MM.1S (cell line): Measurements from ENCODE around the gene KCTD17.
A peak's percentile ranks its signal among the peaks of the same experiment; 100 is the strongest.

Experiments
- DNase-seq: peaks from one replicate; pipeline ENCODE4 v3.0.0-alpha.2; 2015
- H2AFZ ChIP-seq: fragments of 300-600 bp; sonication (generic); 2 replicates; pipeline ENCODE4 v1.6.0; 2016; ENCODE audit warnings: antibody characterized with exemption, low read length
- H3F3A ChIP-seq: fragments of 300-600 bp; sonication (generic); 2 replicates; pipeline ENCODE4 v1.6.1; 2016; ENCODE audit warnings: mild to moderate bottlenecking, antibody characterized with exemption, low read length, moderate library complexity, mixed read lengths; ENCODE audit not compliant: insufficient read depth
- H3K27ac ChIP-seq: fragments of 300-600 bp; sonication (generic); 2 replicates; pipeline ENCODE4 v1.5.1; 2016; ENCODE audit warnings: mild to moderate bottlenecking, low read length
- H3K27me3 ChIP-seq: fragments of 300-600 bp; sonication (generic); replicated peaks from 2 replicates; pipeline ENCODE4 v1.6.0; 2016; ENCODE audit warnings: low read length; ENCODE audit not compliant: insufficient read depth
- H3K36me3 ChIP-seq: fragments of 300-600 bp; sonication (generic); replicated peaks from 2 replicates; pipeline ENCODE4 v1.6.1; 2016; ENCODE audit warnings: mild to moderate bottlenecking, low read length, mixed read lengths; ENCODE audit not compliant: insufficient read depth
- H3K4me1 ChIP-seq: fragments of 300-600 bp; sonication (generic); 2 replicates; pipeline ENCODE4 v1.6.1; 2016; ENCODE audit warnings: low read length, mixed read lengths
- H3K4me2 ChIP-seq: fragments of 300-600 bp; sonication (generic); 2 replicates; pipeline ENCODE4 v1.6.0; 2016; ENCODE audit warnings: low read depth, low read length
- H3K4me3 ChIP-seq: fragments of 300-600 bp; sonication (generic); 2 replicates; pipeline ENCODE4 v1.5.1; 2016; ENCODE audit warnings: low read length, mixed read lengths
- H3K79me2 ChIP-seq: fragments of 300-600 bp; sonication (generic); 2 replicates; pipeline ENCODE4 v1.6.1; 2016; ENCODE audit warnings: mixed run types, low read length, mixed read lengths
- H3K9ac ChIP-seq: fragments of 300-600 bp; sonication (generic); 2 replicates; pipeline ENCODE4 v1.6.1; 2016; ENCODE audit warnings: low read length, mixed read lengths
- H3K9me2 ChIP-seq: fragments of 300-600 bp; sonication (generic); replicated peaks from 2 replicates; pipeline ENCODE4 v1.6.1; 2016; ENCODE audit warnings: mild to moderate bottlenecking, low read length, mixed read lengths; ENCODE audit not compliant: insufficient read depth
- H3K9me3 ChIP-seq: fragments of 300-600 bp; sonication (generic); replicated peaks from 2 replicates; pipeline ENCODE4 v1.6.1; 2016; ENCODE audit warnings: mild to moderate bottlenecking, low read length, mixed read lengths; ENCODE audit not compliant: insufficient read depth
- H4K20me1 ChIP-seq: fragments of 300-600 bp; sonication (generic); 2 replicates; pipeline ENCODE4 v1.6.1; 2016; ENCODE audit warnings: mild to moderate bottlenecking, low read length, moderate library complexity, mixed read lengths; ENCODE audit not compliant: insufficient read depth
- EZH2 ChIP-seq: fragments of 300-600 bp; sonication (generic); optimal IDR thresholded peaks from 2 replicates; pipeline ENCODE3; 2017; ENCODE audit warnings: low read depth, mild to moderate bottlenecking, antibody characterized with exemption, low read length, mixed read lengths
- EZH2phosphoT487 ChIP-seq: fragments of 300-600 bp; sonication (generic); IDR thresholded peaks from 2 replicates; pipeline ENCODE4 v1.6.1; 2018; ENCODE audit warnings: antibody characterized with exemption, low read length
- TF ChIP-seq, protein P1 (sequence below): fragments of 300-600 bp; sonication (generic); IDR thresholded peaks from 2 replicates; pipeline ENCODE4 v1.5.1; 2016; ENCODE audit warnings: antibody characterized with exemption, low read length, mixed read lengths

Gene KCTD17

DNA sequence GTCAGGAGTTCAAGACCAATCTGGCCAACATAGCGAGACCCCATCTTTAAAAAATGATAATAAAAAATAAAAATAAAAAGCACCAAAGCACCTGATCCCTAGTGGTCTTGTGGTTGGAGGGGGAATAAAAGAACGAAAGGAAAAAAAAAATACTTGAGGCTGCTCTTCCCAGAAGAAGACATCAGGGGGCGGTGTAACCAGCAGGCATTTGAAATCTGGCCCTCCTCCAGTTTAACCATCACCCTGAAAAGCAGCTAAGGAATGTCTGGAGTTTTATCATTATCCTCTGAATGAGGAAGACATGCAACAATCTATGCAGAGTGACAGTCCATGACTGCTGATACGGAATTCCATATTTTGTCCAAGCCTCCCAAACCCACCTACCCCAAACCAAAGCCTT, 5.6 kb upstream of the KCTD17 start:
- DNase-seq = peak; percentile 11
- Histone ChIP-seq H3K79me2 (no peaks in the 10 kb centered on the region), H3K4me3 (no peak overlapping the region), H3F3A (no peaks in the 10 kb centered on the region), H3K9ac (no peak overlapping the region), H3K4me2 (no peak overlapping the region), H3K9me3 (no peaks in the 10 kb centered on the region), H4K20me1 (no peaks in the 10 kb centered on the region), H3K27ac (no peak overlapping the region), H2AFZ (no peak overlapping the region), H3K27me3 (peaks cover 15% of the 10 kb centered on the region), H3K4me1 (0 out of 2 replicates have a peak, but pooled peaks cover 6% of the 10 kb centered on the region), H3K36me3 (no peaks in the 10 kb centered on the region), H3K9me2 (no peaks in the 10 kb centered on the region)
- no peak for TF ChIP-seq EZH2phosphoT487
- TF ChIP-seq, protein P1, sequence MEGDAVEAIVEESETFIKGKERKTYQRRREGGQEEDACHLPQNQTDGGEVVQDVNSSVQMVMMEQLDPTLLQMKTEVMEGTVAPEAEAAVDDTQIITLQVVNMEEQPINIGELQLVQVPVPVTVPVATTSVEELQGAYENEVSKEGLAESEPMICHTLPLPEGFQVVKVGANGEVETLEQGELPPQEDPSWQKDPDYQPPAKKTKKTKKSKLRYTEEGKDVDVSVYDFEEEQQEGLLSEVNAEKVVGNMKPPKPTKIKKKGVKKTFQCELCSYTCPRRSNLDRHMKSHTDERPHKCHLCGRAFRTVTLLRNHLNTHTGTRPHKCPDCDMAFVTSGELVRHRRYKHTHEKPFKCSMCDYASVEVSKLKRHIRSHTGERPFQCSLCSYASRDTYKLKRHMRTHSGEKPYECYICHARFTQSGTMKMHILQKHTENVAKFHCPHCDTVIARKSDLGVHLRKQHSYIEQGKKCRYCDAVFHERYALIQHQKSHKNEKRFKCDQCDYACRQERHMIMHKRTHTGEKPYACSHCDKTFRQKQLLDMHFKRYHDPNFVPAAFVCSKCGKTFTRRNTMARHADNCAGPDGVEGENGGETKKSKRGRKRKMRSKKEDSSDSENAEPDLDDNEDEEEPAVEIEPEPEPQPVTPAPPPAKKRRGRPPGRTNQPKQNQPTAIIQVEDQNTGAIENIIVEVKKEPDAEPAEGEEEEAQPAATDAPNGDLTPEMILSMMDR = peak; percentile 49

DNA sequence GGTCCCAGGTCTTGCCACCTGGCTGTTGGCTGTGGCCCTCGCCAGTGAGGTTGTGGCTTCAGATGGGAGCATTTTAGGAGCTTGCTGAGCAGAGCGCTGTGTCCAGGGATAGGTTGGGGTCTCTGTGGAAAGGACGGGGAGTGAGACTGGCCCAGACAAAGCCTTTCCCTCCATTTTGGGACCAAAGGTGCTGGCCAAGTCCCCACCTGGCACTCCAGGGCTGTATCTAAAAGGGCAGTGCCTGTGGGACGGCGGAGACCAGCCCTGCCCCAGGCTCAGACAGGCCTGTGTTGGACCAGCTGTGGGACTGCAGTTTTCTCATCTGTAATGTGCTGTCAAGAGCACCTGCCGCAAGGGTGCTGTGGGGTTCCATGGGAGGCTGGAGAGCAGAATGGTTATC, 5.0 kb upstream of the KCTD17 start:
- Histone ChIP-seq H3K4me3 (no peak overlapping the region), H3F3A (no peaks in the 10 kb centered on the region), H2AFZ (no peak overlapping the region), H3K9ac (no peak overlapping the region), H4K20me1 (no peaks in the 10 kb centered on the region), H3K27ac (no peak overlapping the region), H3K9me2 (no peaks in the 10 kb centered on the region), H3K9me3 (no peaks in the 10 kb centered on the region), H3K4me1 (0 out of 2 replicates have a peak, but pooled peaks cover 6% of the 10 kb centered on the region), H3K36me3 (no peaks in the 10 kb centered on the region), H3K27me3 (peaks cover 15% of the 10 kb centered on the region), H3K79me2 (no peaks in the 10 kb centered on the region), H3K4me2 (no peak overlapping the region)
- TF ChIP-seq, protein P1 = no peak
- TF ChIP-seq EZH2 (no peak), EZH2phosphoT487 (no peak)
- DNase-seq = no peak

DNA sequence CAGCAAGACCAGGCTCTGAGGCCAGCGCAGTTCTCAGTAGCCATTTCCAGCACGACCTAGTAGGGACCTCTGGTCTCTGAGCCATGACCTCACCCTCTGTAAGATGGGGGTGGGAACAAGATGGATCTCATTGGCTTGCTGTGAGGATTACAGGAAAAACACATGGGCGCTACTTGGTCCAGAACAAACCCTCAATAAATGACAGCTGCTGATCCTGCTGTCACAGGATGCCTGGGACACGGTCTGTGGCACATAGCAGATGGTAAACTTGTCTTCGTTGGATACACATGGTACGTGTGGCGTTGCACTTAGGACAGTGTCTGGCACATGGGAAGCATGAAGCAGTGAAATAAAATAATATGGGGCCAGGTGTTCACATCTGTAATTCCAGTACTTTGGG, 4.5 kb upstream of the KCTD17 start:
- H3K4me3 ChIP-seq = no peak overlapping the region
- H3K79me2 ChIP-seq = no peaks in the 10 kb centered on the region
- H3K27ac ChIP-seq = no peak overlapping the region
- H3K36me3 ChIP-seq = no peaks in the 10 kb centered on the region
- H3K27me3 ChIP-seq = peaks cover 15% of the 10 kb centered on the region
- H3K9ac ChIP-seq = no peak overlapping the region
- H2AFZ ChIP-seq = no peak overlapping the region
- H3F3A ChIP-seq = no peaks in the 10 kb centered on the region
- no peak for TF ChIP-seq EZH2phosphoT487
- no peak for TF ChIP-seq EZH2
- TF ChIP-seq, protein P1 = no peak
- 0 out of 2 replicates have a peak, but pooled peaks cover 6% of the 10 kb centered on the region for H3K4me1 ChIP-seq
- H3K9me2 ChIP-seq = no peaks in the 10 kb centered on the region
- no peaks in the 10 kb centered on the region for H3K9me3 ChIP-seq
- no peak for DNase-seq
- no peaks in the 10 kb centered on the region for H4K20me1 ChIP-seq
- no peak overlapping the region for H3K4me2 ChIP-seq
